ENCODE results near the gene ANKS1A. TPM values are rescaled to one million over a fixed set of nuclear protein-coding genes. Genes with fewer than 3 reads are reported as not detected.

ANKS1A gene
- total RNA-seq, 1 experiment from 2014 or later: 14.0 TPM

DNA sequence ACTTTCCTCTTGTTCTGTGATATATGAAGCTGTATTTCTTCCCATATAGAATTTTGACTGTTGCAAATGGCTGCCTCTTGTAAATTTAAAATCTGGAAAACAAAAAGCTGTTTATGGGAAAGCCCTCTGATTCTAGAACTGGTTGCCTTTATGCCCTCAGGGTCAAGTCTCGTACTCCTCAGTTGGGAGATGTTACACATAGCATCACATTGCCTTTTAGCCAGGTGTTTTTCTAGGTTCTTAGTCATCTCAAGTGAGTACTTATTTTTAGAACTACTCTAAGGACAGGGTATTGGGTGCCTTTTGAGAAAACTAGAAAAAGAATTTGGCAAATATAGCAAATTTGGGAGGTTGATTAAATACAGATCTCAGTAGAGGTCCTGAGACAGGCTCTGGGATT, 58.5 kb downstream of the ANKS1A start:
- H3K36me3 Mint-ChIP-seq (ENCODE audit: insufficient read depth, unreplicated experiment): no peaks in the 10 kb centered on the region
- H3K27ac Mint-ChIP-seq (ENCODE audit: low read depth, unreplicated experiment): no peak overlapping the region
- TF ChIP-seq, protein P1, sequence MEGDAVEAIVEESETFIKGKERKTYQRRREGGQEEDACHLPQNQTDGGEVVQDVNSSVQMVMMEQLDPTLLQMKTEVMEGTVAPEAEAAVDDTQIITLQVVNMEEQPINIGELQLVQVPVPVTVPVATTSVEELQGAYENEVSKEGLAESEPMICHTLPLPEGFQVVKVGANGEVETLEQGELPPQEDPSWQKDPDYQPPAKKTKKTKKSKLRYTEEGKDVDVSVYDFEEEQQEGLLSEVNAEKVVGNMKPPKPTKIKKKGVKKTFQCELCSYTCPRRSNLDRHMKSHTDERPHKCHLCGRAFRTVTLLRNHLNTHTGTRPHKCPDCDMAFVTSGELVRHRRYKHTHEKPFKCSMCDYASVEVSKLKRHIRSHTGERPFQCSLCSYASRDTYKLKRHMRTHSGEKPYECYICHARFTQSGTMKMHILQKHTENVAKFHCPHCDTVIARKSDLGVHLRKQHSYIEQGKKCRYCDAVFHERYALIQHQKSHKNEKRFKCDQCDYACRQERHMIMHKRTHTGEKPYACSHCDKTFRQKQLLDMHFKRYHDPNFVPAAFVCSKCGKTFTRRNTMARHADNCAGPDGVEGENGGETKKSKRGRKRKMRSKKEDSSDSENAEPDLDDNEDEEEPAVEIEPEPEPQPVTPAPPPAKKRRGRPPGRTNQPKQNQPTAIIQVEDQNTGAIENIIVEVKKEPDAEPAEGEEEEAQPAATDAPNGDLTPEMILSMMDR (IDR thresholded peaks at IDR 0.05; ENCODE audit: unreplicated experiment): no peak
- POLR2A ChIA-PET: no interaction called here
- CTCF ChIA-PET: no interaction called here
- no TSS peak for BruUV-seq (replicated peaks)
- H3K4me3 Mint-ChIP-seq (ENCODE audit: unreplicated experiment): no peak overlapping the region
- no peaks in the 10 kb centered on the region for H3K9me3 Mint-ChIP-seq (ENCODE audit: unreplicated experiment)
- peak; percentile 52 for DNase-seq (ENCODE audit: unreplicated experiment)
- H3K4me1 Mint-ChIP-seq (ENCODE audit: insufficient read depth, unreplicated experiment): no peaks in the 10 kb centered on the region
- intact Hi-C loops (cut with micrococcal nuclease): no loop called here
- no peaks in the 10 kb centered on the region for H3K27me3 Mint-ChIP-seq (ENCODE audit: insufficient read depth, unreplicated experiment)

DNA sequence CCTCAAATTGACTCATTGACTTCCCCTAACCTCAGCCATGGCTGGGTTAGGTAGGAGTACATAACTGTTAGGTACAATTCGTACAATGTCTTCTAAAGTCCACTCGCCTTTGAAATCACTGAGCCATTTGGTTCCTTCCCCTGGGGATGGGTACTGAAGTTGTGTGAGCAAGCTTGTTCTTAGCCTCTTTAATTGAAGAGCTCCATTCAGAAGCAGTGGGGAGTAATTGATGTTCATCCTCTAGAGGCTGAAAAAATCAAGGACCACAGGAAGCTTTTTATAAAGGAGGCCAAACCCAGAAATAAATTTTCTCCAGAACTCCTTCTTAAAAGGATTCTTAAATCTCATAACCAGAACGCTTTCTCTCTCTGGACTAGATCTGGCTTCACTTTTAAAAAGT, 60.6 kb downstream of the ANKS1A start:
- intact Hi-C loops (cut with micrococcal nuclease): no loop called here
- Mint-ChIP-seq H3K4me1 (ENCODE audit: insufficient read depth, unreplicated experiment) (peaks cover 13% of the 10 kb centered on the region), H3K9me3 (ENCODE audit: unreplicated experiment) (no peaks in the 10 kb centered on the region), H3K27me3 (ENCODE audit: insufficient read depth, unreplicated experiment) (no peaks in the 10 kb centered on the region), H3K4me3 (ENCODE audit: unreplicated experiment) (no peak overlapping the region), H3K36me3 (ENCODE audit: insufficient read depth, unreplicated experiment) (no peaks in the 10 kb centered on the region), H3K27ac (ENCODE audit: low read depth, unreplicated experiment) (no peak overlapping the region)
- no peak for DNase-seq (ENCODE audit: unreplicated experiment)
- POLR2A ChIA-PET: no interaction called here
- CTCF ChIA-PET: no interaction called here
- TF ChIP-seq, protein P1 (IDR thresholded peaks at IDR 0.05; ENCODE audit: unreplicated experiment): no peak
- BruUV-seq (replicated peaks): no TSS peak

DNA sequence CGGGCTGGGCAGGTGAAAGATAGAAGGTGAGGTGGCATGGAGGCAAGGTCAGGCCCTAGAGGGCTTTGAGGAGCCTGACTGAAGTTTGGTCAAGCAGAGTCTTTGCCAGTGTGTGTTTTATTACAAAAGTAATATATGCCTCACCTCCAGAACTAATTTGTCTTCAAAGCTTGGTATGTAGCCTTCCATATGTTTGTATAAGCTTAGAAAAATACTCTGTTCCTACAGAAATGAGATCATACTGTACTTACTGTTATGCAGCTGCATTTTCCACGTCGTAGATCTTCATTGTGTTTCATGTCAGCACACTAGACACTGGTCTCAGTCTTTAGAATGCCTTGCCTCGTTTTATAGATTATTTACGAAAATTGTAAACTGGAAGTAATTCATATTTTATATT, 61.8 kb downstream of the ANKS1A start:
- DNase-seq (ENCODE audit: unreplicated experiment): no peak
- Mint-ChIP-seq H3K4me3 (ENCODE audit: unreplicated experiment) (no peak overlapping the region), H3K27me3 (ENCODE audit: insufficient read depth, unreplicated experiment) (no peaks in the 10 kb centered on the region), H3K4me1 (ENCODE audit: insufficient read depth, unreplicated experiment) (peaks cover 13% of the 10 kb centered on the region), H3K9me3 (ENCODE audit: unreplicated experiment) (no peaks in the 10 kb centered on the region), H3K27ac (ENCODE audit: low read depth, unreplicated experiment) (no peak overlapping the region), H3K36me3 (ENCODE audit: insufficient read depth, unreplicated experiment) (no peaks in the 10 kb centered on the region)
- ChIA-PET POLR2A (no interaction called here), CTCF (no interaction called here)
- intact Hi-C loops (cut with micrococcal nuclease): no loop called here
- no TSS peak for BruUV-seq (replicated peaks)
- TF ChIP-seq, protein P1 (IDR thresholded peaks at IDR 0.05; ENCODE audit: unreplicated experiment): no peak

DNA sequence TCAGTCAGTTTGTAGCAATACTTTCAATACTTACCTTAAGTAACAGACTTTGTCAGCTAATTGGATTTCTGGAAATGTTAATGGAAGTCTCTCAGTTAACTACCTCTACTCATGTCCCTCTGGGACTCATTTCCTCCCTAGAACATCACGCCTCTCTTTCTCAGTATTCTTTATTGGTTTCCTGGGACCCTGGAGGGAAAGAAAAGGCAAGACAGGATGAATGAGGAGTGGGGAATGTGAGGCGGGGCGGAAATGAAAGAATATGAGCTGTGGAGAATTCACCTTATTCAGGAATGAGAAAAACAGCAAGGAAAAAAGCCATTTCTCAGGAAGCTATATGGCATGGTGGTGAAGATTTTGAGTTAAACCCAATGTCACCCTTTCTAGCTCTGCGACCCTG, 62.7 kb downstream of the ANKS1A start:
- no peaks in the 10 kb centered on the region for H3K36me3 Mint-ChIP-seq (ENCODE audit: insufficient read depth, unreplicated experiment)
- no peak overlapping the region for H3K4me3 Mint-ChIP-seq (ENCODE audit: unreplicated experiment)
- ChIA-PET POLR2A (interaction anchor here (0.6 to 0.9 kb wide), 2 partner anchors 9 to 10 kb away, joined by 3 read pairs; no protein-coding TSS in a partner anchor), CTCF (interaction anchor here (1.2 kb wide), 1 partner anchor 35 kb away, joined by 4 read pairs; no protein-coding TSS in a partner anchor)
- no TSS peak for BruUV-seq (replicated peaks)
- H3K4me1 Mint-ChIP-seq (ENCODE audit: insufficient read depth, unreplicated experiment): peaks cover 13% of the 10 kb centered on the region
- H3K9me3 Mint-ChIP-seq (ENCODE audit: unreplicated experiment): no peaks in the 10 kb centered on the region
- H3K27ac Mint-ChIP-seq (ENCODE audit: low read depth, unreplicated experiment): no peak overlapping the region
- no peak for DNase-seq (ENCODE audit: unreplicated experiment)
- no peaks in the 10 kb centered on the region for H3K27me3 Mint-ChIP-seq (ENCODE audit: insufficient read depth, unreplicated experiment)
- TF ChIP-seq, protein P1 (IDR thresholded peaks at IDR 0.05; ENCODE audit: unreplicated experiment): no peak
- intact Hi-C loops (cut with micrococcal nuclease): loop anchor here (2.0 kb wide), 1 partner anchor 63 kb away; the partner anchor contains the start of genes ANKS1A and TAF11

Measured in MCF 10A (cell line).